ENCODE measurements around the gene NES.
"Not testable (repeated sequence)": the region's sequence is repeated elsewhere in the genome, so short reads cannot be mapped to it uniquely, and the experiment has no call there.

The NES gene

DNA sequence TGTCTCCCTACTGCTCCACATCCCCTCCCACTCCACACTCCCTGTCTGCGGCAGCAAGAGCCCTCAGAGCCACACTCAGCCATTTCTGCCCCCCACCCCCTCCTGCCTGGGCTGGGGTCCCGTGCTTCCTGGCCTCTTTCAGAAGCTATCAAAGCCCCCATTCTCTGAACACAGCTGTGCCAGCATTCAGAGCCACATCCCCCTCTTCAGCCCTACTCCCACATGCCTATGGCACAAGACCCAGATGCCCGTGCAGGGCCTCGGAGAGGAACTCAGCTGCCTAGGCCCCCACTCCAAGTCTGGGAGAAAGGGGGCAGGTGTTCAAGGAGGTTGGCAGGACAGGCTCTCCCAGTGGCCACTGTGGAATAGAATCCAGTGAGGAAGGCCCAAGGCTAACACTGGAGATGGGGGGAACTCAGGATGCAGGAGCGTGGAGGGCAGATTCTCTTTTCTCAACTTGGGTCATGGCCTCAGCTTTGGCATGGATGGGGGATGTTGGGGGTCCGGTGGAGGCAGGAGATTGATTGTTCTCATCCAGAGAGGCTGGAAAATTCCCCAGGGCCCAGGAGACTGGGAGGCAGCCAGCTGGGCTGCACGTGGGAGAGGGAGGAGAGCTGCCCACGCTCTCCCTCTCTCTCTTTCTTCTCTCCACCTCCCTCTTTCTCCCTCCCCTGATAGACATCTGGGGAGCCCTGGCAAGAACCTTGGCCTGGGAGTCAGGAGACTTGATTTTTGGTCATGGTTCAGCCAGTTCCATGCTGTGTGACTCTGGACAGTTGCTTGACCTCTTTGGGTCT is 38.8 kb downstream of the NES start:
- no peak for DNase-seq (ENCODE audit: low read depth)
- TF ChIP-seq, protein P1, sequence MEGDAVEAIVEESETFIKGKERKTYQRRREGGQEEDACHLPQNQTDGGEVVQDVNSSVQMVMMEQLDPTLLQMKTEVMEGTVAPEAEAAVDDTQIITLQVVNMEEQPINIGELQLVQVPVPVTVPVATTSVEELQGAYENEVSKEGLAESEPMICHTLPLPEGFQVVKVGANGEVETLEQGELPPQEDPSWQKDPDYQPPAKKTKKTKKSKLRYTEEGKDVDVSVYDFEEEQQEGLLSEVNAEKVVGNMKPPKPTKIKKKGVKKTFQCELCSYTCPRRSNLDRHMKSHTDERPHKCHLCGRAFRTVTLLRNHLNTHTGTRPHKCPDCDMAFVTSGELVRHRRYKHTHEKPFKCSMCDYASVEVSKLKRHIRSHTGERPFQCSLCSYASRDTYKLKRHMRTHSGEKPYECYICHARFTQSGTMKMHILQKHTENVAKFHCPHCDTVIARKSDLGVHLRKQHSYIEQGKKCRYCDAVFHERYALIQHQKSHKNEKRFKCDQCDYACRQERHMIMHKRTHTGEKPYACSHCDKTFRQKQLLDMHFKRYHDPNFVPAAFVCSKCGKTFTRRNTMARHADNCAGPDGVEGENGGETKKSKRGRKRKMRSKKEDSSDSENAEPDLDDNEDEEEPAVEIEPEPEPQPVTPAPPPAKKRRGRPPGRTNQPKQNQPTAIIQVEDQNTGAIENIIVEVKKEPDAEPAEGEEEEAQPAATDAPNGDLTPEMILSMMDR (conservative IDR thresholded peaks at IDR 0.05; ENCODE audit: low read length): no peak

DNA sequence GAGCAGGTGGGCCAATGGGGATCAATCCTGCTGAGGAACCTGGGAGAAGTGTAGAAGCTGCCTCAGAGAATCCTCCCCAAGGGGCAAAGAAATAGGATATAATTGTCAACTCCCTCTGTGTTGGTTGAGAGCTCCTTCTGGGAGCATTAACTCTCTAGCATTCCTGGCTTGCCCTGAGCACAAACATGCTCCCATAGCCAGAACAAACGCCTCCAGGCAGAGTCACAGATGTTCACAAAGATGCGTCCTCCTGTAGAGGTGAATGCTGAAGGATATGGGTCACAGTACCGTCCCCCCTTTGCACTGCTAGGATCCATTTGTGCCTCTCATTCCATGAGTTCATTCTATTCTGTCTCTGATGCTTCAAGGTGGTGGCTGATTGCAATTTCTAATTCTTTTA is 44.9 kb downstream of the NES start:
- no peak overlapping the region for H3K4me3 ChIP-seq (ENCODE audit: low read length)
- TF ChIP-seq, protein P1 (conservative IDR thresholded peaks at IDR 0.05; ENCODE audit: low read length): no peak
- no peak for DNase-seq (ENCODE audit: low read depth)

More for the DNA sequence above, 38.8 kb downstream of the NES start:
- H3K4me3 ChIP-seq (ENCODE audit: low read length): no peak overlapping the region

DNA sequence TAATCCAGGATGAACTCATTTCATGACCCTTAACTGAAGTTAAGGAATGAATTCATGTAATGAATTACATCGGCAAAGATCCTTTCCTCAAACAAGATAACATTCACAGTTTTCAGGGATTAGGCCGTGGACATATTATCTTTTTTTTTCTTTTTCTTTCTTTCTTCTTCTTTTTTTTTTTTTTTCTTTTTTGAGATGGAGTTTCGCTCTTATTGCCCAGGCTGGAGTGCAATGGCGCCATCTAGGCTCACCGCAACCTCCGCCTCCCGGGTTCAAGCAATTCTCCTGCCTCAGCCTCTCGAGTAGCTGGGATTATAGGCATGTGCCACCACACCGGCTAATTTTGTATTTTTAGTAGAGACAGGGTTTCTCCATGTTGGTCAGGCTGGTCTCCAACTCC is 46.1 kb downstream of the NES start:
- DNase-seq (ENCODE audit: low read depth); H3K4me3 ChIP-seq (ENCODE audit: low read length): not testable (repeated sequence)

- no peak overlapping the region for H3K4me3 ChIP-seq (ENCODE audit: low read length)
- TF ChIP-seq, protein P1 (conservative IDR thresholded peaks at IDR 0.05; ENCODE audit: low read length): no peak
- no peak for DNase-seq (ENCODE audit: low read depth)
Measured at GRCh38 chr1:156629823-156630449, 47.3 kb downstream of the NES start.

- H3K4me3 ChIP-seq (ENCODE audit: low read length): no peak overlapping the region
- TF ChIP-seq, protein P1 (conservative IDR thresholded peaks at IDR 0.05; ENCODE audit: low read length): peak; percentile 67
- peak; percentile 27 for DNase-seq (ENCODE audit: low read depth)
Measured at GRCh38 chr1:156627313-156627880, 49.8 kb downstream of the NES start.

- H3K4me3 ChIP-seq (ENCODE audit: low read length): no peak overlapping the region
- TF ChIP-seq, protein P1 (conservative IDR thresholded peaks at IDR 0.05; ENCODE audit: low read length): no peak
- DNase-seq (ENCODE audit: low read depth): no peak
Measured at GRCh38 chr1:156626079-156626438, 51.1 kb downstream of the NES start.

- DNase-seq (ENCODE audit: low read depth): peak; percentile 23
- TF ChIP-seq, protein P1 (conservative IDR thresholded peaks at IDR 0.05; ENCODE audit: low read length): peak; percentile 71
- H3K4me3 ChIP-seq (ENCODE audit: low read length): no peak overlapping the region
Measured at GRCh38 chr1:156625436-156626078, 51.6 kb downstream of the NES start.

Measured in AG10803 (cell line).